ENCODE results near the gene SCYL1.

The SCYL1 gene

DNA sequence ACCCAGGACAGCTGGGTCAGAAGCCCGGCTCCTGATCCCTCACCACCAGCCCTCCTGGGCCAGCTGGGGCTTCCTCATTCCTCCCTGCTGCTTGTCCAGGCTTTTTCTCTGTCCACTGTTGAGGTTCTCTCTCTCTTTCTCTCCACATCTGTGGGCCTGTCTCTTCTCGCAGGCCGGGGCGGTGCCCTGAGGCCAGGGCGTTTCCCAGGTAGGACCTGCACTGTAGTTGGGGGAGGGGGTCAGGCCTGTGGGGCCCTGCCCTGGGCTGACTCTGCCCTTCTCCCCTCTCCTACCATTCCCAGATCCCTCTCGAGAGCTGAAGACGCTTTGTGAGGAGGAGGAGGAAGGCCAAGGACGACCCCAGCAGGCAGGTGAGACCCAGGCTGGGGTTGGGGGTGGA is 55.9 kb downstream of the SCYL1 start:
- no peak for TF ChIP-seq SIN3A (IDR thresholded peaks at IDR 0.05; ENCODE audit: borderline replicate concordance, insufficient read depth, low read length)
- TF ChIP-seq, protein P1, sequence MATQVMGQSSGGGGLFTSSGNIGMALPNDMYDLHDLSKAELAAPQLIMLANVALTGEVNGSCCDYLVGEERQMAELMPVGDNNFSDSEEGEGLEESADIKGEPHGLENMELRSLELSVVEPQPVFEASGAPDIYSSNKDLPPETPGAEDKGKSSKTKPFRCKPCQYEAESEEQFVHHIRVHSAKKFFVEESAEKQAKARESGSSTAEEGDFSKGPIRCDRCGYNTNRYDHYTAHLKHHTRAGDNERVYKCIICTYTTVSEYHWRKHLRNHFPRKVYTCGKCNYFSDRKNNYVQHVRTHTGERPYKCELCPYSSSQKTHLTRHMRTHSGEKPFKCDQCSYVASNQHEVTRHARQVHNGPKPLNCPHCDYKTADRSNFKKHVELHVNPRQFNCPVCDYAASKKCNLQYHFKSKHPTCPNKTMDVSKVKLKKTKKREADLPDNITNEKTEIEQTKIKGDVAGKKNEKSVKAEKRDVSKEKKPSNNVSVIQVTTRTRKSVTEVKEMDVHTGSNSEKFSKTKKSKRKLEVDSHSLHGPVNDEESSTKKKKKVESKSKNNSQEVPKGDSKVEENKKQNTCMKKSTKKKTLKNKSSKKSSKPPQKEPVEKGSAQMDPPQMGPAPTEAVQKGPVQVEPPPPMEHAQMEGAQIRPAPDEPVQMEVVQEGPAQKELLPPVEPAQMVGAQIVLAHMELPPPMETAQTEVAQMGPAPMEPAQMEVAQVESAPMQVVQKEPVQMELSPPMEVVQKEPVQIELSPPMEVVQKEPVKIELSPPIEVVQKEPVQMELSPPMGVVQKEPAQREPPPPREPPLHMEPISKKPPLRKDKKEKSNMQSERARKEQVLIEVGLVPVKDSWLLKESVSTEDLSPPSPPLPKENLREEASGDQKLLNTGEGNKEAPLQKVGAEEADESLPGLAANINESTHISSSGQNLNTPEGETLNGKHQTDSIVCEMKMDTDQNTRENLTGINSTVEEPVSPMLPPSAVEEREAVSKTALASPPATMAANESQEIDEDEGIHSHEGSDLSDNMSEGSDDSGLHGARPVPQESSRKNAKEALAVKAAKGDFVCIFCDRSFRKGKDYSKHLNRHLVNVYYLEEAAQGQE (IDR thresholded peaks at IDR 0.05; ENCODE audit: insufficient read depth in 1 of 2, low read depth in 2 of 2, low read length in 2 of 2), result no peak
- no peak for TF ChIP-seq POLR2AphosphoS5 (IDR thresholded peaks at IDR 0.05; ENCODE audit: low read depth, low read length)
- TF ChIP-seq FOXP2 (optimal IDR thresholded peaks at IDR 0.05; ENCODE audit: borderline replicate concordance, extremely low read depth, extremely low read length, insufficient read depth), result no peak
- no peak for TF ChIP-seq TAF1 (IDR thresholded peaks at IDR 0.05; ENCODE audit: borderline replicate concordance, insufficient read depth, low read length)

DNA sequence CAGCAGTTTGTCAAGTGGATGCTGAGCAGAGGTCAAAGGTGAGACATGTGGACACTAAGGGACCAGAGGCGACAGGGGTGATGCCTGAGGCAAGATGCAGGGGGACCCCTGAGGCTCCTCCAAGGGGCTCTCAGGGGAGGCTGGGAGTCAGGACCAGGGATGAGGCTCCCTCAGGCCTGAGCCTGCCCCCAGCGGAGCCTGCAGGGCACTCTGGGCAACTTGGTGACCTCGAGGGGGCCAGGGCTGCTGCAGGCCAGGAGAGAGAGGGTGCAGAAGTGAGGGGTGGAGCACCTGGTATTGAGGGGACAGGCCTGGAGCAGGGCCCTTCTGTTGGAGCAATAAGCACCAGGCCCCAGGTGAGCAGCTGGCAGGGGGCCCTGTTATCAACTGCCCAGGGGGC is 57.0 kb downstream of the SCYL1 start:
- TF ChIP-seq, protein P1 (IDR thresholded peaks at IDR 0.05; ENCODE audit: insufficient read depth in 1 of 2, low read depth in 2 of 2, low read length in 2 of 2), result no peak
- TF ChIP-seq FOXP2 (optimal IDR thresholded peaks at IDR 0.05; ENCODE audit: borderline replicate concordance, extremely low read depth, extremely low read length, insufficient read depth) (no peak), SIN3A (IDR thresholded peaks at IDR 0.05; ENCODE audit: borderline replicate concordance, insufficient read depth, low read length) (no peak), POLR2AphosphoS5 (IDR thresholded peaks at IDR 0.05; ENCODE audit: low read depth, low read length) (no peak), TAF1 (IDR thresholded peaks at IDR 0.05; ENCODE audit: borderline replicate concordance, insufficient read depth, low read length) (no peak)

DNA sequence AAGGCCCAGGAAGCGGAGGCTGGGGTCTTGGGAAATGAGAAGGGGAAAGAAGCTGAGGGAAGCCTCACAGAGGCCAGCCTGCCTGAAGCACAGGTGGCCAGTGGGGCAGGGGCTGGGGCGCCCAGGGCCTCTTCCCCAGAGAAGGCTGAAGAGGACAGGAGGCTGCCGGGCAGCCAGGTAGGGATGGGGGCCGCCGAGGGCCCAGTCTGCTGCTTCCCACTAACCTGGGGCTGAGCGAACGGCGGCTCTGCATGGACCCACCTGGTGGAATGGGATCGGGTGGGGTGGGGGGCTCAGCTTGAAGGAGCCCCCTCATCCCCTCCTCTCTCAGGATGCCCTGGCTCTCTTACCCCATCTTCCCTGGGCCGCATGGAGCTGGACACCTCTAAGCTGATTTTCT is 58.7 kb downstream of the SCYL1 start:
- TF ChIP-seq SIN3A (IDR thresholded peaks at IDR 0.05; ENCODE audit: borderline replicate concordance, insufficient read depth, low read length), result no peak

DNA sequence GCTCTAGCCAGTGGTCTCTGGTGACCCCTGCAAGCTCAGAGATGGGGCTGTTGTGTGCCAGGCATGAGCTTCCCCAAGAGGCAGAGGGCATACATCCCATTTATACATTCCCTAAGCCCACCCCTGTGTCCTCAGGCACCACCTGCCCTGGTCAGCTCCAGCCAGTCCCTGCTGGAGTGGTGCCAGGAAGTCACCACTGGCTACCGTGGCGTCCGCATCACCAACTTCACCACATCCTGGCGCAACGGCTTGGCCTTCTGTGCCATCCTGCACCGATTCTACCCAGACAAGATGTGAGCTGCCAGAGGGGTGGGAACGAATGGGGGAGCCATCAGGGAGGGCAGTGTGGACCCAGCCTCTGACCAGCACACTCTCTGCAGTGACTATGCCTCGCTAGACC is 59.2 kb downstream of the SCYL1 start:
- no peak for TF ChIP-seq SIN3A (IDR thresholded peaks at IDR 0.05; ENCODE audit: borderline replicate concordance, insufficient read depth, low read length)
- TF ChIP-seq POLR2AphosphoS5 (IDR thresholded peaks at IDR 0.05; ENCODE audit: low read depth, low read length), result no peak
- TF ChIP-seq FOXP2 (optimal IDR thresholded peaks at IDR 0.05; ENCODE audit: borderline replicate concordance, extremely low read depth, extremely low read length, insufficient read depth), result no peak
- TF ChIP-seq, protein P1 (IDR thresholded peaks at IDR 0.05; ENCODE audit: insufficient read depth in 1 of 2, low read depth in 2 of 2, low read length in 2 of 2), result no peak
- TF ChIP-seq TAF1 (IDR thresholded peaks at IDR 0.05; ENCODE audit: borderline replicate concordance, insufficient read depth, low read length), result no peak

DNA sequence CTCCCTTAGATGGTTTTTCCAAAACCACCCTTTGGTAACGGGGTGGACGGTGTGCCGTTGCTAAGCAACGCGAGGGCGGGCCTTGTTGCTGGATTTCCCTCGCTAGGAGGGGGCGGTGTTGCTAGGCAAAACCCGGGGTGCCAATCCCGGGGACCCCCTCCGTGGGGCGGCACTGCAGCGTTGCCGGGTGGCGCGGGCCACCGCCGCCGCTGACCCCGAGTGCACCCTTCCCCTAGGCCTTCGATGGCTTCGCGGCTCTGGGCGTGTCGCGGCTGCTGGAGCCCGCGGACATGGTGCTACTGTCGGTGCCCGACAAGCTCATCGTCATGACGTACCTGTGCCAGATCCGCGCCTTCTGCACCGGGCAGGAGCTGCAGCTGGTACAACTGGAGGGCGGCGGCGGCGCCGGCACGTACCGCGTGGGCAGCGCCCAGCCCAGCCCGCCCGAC is 59.9 kb downstream of the SCYL1 start:
- no peak for TF ChIP-seq SIN3A (IDR thresholded peaks at IDR 0.05; ENCODE audit: borderline replicate concordance, insufficient read depth, low read length)
- TF ChIP-seq TAF1 (IDR thresholded peaks at IDR 0.05; ENCODE audit: borderline replicate concordance, insufficient read depth, low read length), result no peak
- TF ChIP-seq FOXP2 (optimal IDR thresholded peaks at IDR 0.05; ENCODE audit: borderline replicate concordance, extremely low read depth, extremely low read length, insufficient read depth), result no peak
- TF ChIP-seq, protein P1 (IDR thresholded peaks at IDR 0.05; ENCODE audit: insufficient read depth in 1 of 2, low read depth in 2 of 2, low read length in 2 of 2), result no peak
- TF ChIP-seq POLR2AphosphoS5 (IDR thresholded peaks at IDR 0.05; ENCODE audit: low read depth, low read length), result no peak

Measured in PFSK-1 (cell line).